Stimulated activated CD4-positive, alpha-beta T cell treated with anti-CD3 and anti-CD28 coated beads, Interleukin-4, amount 100 ng/mL, for 48 hours (primary cell): ENCODE results near the gene CTRL.

Experiments
- DNase-seq, 2 donors: peaks; one replicate each; pipeline ENCODE4 v3.0.0-alpha.2; 2020; ENCODE audit warnings: low read depth in 2 of 2

The CTRL gene

DNA sequence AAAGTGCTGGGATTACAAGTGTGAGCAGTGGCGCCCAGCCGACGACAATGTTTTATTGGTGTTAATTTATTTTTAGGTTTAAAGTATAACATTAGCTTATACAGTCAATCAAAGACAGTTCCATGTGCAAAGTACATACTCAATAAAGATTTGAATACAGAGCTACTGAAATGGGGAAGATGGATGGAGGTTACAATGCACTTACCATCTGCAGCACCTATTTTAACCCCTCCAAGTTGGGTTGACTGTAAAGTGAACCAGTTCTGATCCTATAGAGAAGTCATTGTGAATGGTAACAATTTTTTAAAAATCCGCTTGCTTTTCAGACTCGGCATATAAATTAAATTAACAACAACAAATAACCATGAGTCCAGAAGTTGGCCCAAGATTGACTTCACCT is 39.3 kb downstream of the CTRL start:
- no peak for DNase-seq

DNA sequence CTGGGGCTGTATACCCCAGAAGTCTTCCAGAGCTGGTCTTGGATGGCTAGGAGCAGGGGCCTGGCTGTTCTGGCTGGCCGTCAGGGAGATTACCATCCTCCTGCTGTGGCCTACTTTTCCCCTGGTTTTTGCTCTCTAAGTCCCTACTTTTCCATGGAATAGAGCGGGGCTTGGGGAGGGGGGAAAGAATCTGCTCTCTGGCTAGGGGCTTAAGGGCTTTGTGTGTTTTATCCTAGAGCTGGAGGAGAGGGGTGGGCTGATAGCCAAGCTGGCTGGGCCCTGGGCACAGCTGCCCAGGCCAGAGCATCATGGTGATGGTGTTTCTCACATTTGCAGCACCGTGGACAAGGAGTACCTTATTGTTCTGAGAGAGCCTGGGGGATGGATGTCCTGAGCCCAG is 43.3 kb downstream of the CTRL start:
- DNase-seq: no peak

DNA sequence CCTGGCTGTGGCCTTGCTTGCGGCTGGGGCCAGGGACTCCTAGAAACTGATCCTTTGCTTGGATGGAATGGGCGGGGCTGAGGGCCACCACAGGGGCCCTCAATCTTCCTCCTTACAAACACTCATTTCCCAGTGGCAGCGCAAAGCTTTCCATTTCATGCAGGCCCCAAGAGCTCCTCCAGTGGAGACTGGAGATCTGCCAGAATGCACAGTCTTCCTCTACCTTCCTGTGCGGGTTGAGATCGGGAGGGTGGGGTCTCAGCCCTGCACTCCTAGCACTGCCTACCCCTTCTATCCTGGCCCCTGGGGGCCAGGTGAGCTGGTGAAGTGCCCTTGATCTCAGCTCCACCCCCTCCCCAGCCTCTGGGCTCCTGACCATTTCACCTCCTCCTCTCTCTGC is 45.3 kb downstream of the CTRL start:
- no peak for DNase-seq

DNA sequence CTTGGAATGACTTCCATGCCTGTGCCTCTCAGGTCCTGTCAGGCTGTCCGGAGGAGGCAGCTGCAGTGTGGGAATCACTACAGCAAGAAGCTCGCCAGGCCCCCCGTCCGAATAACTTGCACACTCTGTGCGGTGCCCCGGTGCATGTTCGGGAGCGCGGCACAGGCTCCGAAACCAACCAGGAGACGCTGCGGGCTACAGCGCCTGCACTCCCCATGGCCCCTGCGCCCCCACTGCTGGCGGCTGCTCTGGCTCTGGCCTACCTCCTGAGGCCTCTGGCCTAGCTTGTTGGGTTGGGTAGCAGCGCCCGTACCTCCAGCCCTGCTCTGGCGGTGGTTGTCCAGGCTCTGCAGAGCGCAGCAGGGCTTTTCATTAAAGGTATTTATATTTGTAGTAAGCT is 45.7 kb downstream of the CTRL start:
- DNase-seq: no peak

DNA sequence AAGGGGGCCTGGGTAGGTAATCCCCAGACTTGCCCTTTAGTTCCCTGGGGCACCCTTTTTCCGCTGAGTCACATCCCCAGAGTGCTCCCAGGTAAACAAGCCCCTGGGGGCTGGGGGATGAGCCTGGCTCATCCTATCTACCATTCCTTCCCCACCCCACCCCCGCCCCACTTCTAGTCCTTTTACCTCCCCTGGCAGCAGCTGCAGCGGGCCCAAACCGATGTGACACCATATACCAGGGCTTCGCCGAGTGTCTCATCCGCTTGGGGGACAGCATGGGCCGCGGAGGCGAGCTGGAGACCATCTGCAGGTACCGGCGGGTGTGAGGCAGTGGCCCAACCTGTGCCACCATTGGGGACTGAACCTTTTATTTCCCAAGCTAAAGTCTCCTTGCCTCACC is 46.1 kb downstream of the CTRL start:
- no peak for DNase-seq

DNA sequence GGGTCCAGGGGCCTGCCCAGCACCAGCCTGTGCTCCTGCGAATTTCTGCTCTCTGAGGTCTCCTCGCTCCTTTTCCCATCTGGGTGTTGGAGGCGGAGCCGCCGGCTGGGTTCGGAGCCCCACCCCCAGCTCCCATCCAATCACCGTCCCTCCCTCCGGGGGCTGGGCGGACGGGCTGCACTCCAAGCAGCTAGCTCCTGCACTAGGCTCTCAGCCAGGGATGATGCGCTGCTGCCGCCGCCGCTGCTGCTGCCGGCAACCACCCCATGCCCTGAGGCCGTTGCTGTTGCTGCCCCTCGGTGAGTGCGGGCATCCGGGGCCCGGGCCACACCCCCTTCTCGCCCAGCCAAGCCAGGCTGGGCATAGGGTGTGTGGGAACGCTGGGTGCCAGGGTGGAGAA is 47.0 kb downstream of the CTRL start, which contains the start of gene NRN1L:
Gene NRN1L, plus strand, starts transcription at position 202 of the 400 bp plus-strand sequence. Its CDS starts 19 bp downstream, at position 221.
- DNase-seq: no peak

DNA sequence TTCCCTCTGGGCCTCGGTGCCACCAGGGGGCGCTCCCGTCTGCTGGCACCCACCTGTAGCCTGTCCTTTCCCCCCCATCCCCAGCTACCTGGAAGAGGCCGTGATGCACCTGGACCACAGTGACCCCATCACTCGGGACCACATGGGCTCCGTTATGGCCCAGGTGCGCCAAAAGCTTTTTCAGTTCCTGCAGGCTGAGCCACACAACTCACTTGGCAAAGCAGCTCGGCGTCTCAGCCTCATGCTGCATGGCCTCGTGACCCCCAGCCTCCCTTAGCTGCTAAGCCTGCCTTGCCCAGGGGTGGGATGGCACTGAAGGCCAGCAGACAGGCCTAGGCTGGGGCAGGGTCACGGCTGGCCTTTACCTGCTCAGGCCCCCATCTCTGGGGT is 47.8 kb downstream of the CTRL start:
- peak; percentile 55 to 73 for DNase-seq

DNA sequence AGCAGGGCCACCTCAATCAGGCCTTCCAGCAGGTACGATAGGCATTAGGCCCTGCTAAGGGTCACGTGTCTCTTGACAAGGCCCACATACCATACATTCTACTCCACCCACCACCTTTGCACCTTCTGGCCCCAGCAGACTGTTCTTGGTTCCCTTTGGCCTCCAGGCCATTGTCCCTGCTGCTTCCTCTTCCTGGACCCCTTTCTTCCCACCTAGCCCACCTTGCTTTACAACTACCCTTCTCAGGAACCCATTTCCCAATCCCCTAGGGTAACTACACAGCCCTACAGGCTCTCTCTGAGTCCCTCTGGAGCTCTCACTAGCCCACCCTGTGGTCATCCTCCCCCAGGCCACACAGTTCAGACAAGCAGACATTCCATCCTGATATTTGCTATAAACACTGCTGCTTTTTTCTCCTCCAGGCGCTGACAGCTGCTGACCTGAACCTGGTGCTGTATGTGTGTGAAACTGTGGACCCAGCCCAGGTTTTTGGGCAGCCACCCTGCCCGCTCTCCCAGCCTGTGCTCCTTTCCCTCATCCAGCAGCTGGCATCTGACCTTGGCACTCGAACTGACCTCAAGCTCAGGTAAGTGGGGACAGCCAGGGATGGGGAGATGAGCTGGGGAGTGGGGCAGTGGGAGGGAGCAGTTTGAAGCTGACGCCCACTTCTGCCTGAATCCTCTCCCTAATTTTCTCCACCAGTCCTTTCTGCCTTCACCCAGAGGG is 48.4 kb downstream of the CTRL start:
- no peak for DNase-seq

DNA sequence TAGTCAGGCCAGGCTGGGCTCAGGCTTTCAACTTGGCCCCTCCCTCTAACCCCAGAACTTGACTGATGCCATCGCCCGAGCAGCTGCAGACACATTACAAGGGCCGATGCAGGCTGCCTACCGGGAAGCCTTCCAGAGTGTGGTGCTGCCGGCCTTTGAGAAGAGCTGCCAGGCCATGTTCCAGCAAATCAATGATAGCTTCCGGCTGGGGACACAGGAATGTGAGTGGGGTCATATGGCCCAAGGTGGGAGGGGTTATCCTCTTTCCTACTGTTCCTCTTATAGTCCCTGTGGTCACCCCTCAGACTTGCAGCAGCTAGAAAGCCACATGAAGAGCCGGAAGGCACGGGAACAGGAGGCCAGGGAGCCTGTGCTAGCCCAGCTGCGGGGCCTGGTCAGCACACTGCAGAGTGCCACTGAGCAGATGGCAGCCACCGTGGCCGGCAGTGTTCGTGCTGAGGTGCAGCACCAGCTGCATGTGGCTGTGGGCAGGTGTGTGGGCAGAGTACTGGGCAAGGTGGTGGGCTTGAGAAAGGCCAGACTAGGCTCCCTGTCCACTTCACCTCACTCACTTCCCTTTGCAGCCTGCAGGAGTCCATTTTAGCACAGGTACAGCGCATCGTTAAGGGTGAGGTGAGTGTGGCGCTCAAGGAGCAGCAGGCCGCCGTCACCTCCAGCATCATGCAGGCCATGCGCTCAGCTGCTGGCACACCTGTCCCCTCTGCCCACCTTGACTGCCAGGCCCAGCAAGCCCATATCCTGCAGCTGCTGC is 49.1 kb downstream of the CTRL start:
- no peak for DNase-seq

DNA sequence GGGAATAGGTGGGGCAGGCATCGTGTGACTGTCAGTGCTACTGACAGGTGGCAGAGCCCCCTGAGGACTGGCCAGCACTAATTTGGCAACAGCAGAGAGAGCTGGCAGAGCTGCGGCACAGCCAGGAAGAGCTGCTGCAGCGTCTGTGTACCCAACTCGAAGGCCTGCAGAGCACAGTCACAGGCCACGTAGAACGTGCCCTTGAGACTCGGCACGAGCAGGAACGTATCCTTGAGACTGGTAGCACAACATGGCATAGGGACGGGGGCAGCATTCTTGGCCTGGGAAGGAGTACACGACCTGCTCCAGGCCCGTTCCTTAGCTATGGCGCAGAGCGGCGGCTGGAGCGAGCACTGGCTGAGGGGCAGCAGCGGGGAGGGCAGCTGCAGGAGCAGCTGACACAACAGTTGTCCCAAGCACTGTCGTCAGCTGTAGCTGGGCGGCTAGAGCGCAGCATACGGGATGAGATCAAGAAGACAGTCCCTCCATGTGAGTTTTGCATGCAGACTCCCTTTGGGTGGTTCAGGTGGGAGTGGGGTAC is 50.0 kb downstream of the CTRL start:
- no peak for DNase-seq

DNA sequence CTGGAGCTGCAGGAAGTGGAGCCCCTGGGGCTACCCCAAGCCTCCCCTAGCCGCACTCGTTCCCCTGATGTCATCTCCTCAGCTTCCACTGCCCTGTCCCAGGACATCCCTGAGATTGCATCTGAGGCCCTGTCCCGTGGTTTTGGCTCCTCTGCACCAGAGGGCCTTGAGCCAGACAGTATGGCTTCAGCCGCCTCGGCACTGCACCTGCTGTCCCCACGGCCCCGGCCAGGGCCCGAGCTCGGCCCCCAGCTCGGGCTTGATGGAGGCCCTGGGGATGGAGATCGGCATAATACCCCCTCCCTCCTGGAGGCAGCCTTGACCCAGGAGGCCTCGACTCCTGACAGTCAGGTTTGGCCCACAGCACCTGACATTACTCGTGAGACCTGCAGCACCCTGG is 51.1 kb downstream of the CTRL start:
- no peak for DNase-seq

DNA sequence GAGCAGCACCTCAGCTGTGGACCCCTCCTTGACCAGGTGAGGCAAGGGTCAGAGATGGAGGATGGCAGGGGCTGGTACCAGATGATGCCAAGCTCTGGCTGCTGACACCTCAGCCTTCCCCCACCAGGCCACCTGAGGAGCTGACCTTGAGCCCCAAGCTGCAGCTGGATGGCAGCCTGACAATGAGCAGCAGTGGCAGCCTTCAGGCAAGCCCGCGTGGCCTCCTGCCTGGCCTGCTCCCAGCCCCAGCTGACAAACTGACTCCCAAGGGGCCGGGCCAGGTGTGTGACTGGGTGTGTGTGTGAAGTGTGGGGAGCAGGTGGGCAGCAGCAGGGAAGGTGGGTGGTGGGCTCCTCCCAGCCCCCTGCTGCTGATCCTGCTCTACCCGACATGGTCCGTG is 51.7 kb downstream of the CTRL start:
- no peak for DNase-seq
